Activated CD4-positive, alpha-beta T cell treated with anti-CD3 and anti-CD28 coated beads, Interleukin-2, amount 50 U/mL, for 16 hours (primary cell): ENCODE data around the gene MFAP2.

Source experiments
- DNase-seq: peaks from one replicate; pipeline ENCODE4 v3.0.0-alpha.2; 2020

MFAP2 gene, protein sequence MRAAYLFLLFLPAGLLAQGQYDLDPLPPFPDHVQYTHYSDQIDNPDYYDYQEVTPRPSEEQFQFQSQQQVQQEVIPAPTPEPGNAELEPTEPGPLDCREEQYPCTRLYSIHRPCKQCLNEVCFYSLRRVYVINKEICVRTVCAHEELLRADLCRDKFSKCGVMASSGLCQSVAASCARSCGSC

DNA sequence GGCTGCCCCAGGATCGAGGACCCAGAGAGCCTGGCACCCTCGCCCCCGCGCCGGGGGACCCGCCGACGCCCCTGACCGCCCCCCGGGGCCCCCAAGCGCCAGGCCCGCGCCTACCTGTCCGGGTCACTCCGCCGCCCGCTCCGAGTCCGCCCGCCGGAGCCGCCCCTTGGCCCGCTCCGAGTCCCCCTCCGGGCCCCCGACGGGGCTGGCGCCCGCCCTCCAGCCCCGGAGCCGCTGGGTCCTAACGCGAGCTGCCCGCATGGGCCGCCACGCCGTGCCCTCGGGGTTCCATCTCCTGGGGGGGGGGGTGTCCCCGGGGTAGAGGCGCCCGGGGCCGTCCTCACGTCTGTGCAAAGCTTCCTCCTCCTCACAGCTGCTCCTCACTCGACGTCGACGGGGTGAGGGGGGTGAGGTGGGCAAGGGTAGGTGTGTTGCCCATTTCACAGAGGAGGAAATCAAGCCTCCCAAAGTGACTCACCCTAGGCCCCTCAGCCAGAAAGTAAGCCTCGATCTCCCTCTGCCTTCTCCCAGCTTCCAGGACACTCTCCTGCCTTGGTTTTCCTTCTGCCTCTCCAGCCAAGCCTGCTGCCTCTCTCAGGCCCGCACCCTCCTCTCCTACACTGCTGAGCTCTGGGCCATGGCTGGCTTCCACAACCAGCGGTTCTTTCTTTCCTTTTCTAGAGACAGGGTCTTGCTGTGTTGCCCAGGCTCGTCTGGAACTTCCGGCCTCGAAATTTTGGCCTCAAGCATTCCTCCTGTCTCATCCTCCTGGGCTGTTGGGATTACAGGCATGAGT is at the start of gene MFAP2:
Gene MFAP2, minus strand, starts transcription at position 148 of the 796 bp plus-strand sequence. CDS start 2,347 bp downstream, outside the sequence.
- DNase-seq: no peak

DNA sequence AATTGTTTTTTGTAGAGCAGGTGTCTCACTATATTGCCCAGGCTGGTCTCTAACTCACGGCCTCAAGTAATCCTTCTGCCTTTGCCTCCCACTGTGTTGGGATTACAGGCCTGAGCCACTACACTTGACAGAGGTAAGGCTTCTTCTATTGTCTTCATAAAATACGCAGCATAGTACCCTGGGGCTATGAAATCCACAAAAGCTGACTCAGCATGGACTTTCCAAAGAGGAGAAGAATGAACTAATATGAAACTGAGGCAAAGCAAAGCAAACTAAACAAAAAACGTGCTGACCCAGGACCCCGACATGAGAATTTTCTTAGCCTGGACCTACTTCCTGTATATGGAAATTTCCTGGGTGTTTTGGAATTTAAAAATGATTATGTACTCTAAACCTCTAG is 49.8 kb upstream of the MFAP2 start:
- DNase-seq: no peak

DNA sequence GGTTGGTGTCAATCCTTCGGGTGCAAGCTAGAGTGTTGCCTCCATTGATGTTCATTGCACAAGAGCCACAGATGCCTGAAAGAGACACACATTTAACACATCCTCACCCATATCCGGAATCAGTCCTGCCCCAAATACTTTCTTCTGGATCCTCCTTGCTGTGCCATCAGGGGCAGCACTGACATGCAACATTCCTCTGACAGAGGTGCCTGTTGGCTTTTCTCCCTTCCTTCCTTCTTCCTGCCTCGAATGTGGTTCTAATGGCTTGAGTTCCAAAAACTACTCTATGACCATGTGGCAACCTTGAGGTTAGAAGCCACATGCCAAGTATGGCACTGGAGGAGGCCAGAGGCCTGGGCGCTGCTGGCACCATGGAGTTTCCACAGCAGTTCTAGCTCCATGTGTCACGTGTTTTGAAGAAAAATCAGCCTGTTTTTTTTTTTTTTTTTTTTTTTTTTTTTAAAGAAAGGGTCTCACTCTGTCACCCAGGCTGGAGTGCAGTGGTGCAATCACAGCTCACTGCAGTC is 48.3 kb upstream of the MFAP2 start:
- no peak for DNase-seq

DNA sequence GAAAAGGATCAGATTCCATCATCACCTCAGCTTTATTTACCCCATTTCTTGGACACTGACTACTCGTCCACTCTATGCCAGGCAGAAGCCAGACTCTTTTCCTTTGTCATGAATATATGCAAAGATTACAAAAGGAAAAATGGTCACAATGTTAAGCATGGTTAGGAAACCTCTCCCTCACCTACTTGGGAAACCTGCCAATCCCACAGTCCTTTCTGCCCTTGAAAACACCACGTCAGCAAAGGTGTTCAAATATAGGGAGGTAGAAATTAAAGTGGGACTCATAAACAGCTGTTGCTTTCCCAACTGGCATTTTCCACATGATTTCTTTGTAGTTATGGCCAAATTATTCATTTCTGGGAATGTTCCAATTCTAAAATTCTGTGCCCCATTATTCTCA is 47.5 kb upstream of the MFAP2 start:
- DNase-seq: no peak

DNA sequence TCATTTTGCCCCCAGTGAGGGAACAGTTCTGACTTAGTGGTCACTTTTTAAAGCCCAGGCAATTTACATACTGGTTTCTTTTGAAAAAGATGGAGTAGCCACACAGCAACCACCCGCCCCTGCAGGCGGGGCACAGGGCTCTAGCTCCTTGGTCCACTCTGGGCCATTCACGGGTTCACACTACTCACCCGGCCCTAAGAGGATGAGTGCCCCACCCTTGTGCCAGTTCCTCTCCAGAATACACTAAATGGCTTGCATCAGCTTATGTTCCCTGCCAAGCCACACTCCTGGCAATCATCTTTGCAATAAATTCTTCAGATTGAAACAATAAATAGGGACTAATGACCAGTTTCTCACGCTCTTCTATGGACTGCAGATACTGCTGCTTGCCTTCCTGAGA is 47.0 kb upstream of the MFAP2 start:
- DNase-seq: no peak

DNA sequence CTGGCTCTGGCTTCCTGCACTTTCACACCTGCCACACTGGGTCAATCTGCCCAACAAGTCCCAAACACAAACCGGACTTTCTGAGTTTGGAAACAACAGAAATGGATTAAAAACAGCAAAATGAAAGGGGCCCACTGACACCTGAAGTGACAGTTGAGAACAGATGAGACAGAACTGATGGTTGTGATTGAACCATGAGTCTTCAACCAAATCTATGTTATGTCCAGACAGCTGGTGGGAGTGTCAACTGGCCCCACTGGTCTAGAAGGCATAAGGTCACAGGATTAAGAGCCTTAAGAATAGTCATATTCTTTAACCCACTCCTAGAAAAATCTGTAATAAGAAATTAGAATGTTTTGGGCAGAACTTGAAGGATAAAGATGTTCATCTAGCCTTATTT is 44.3 kb upstream of the MFAP2 start:
- DNase-seq: no peak

DNA sequence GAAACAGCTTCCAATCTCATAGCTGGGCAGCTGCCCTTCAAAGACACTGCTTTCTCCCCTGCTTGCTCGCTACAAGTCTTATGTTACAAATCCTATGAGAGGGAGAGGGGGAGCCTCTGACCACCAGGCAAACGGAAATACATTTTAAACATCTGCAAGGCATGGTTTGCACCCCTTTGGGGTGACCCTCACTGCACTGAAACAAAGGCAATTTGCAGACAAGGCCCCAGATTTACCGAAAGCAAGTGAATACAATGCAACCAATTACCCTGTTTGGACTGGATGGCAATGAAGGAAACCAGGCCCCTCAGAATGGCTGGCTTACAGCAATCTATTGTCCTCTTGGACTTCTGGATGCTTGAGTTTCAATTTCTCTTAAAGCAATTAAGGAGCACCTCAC is 43.2 kb upstream of the MFAP2 start:
- DNase-seq: no peak

DNA sequence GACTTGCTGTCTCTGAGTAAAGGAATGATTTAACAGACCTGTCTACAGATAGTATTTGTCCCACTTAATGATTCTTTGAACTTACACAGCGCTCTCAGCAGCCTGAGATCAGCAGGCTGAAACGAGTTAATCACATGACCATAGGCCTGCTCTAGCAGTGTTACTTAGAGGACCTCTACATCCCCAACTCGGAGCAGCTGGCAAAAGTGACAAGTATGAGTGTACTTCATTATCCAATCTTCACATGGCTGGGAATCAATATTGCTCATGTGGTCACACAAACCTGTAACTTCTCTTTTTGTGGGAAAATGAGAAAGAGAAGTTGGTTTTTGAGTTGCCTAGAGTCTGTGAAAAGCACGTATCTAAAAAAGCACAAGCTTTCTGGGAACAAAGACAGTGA is 42.7 kb upstream of the MFAP2 start:
- DNase-seq: no peak

DNA sequence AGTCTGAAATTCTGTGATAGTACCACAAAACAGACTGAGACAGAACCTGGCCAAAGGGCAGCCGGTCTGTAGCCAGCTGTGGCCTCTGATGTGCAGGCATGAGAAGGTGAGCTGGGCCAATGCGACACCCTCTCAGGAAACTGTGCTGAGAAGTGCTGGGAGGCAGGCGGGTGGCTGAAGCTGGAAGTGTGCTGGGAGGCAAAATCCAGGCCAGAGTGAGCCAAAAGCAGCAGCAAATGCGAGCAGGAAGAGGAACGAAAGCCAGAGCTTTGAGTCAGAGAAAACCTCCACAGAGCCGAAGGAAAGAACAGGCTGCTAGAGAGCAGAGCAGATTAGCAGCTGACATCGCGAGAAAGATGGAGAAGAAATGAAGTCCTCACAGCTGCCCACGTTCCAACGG is 41.5 kb upstream of the MFAP2 start:
- no peak for DNase-seq

DNA sequence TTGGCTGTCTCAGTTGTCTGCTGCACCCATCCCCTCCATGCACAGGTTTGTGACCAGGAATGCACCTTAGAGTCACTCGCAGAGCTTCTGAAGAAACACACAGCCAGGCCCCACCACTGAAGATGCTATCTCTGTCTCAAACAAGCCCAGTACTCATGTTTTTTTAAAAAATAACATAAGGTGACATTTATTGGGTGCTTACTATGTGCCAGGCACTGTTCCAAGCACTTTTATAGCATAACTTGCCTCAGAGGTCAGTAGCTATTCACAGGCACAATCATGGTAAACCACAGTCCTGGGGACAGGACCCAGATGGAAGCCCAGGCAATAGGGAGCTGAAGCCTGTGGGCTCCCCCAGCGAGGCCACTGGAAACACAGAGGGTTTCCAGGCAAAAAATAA is 40.1 kb upstream of the MFAP2 start:
- DNase-seq: no peak

DNA sequence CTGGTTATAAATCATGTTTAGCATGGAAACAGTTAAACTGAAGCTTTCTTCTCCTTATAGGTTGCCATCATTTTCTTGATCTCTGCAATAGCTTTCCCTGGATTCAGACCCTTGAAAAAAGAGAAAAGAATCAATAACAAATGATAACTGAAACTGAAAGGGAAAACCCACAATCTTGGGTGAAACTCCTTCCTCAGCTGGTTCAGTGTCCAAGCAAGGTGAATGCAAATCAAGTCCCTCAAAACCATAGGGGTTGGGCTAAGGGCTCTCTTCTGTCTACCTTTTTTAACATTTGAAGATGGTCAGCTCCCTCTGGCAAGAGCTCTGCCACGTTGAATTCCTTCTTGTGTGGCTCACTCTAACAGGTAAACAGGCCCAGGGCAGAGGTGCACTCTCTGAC is 38.4 kb upstream of the MFAP2 start:
- DNase-seq: no peak

DNA sequence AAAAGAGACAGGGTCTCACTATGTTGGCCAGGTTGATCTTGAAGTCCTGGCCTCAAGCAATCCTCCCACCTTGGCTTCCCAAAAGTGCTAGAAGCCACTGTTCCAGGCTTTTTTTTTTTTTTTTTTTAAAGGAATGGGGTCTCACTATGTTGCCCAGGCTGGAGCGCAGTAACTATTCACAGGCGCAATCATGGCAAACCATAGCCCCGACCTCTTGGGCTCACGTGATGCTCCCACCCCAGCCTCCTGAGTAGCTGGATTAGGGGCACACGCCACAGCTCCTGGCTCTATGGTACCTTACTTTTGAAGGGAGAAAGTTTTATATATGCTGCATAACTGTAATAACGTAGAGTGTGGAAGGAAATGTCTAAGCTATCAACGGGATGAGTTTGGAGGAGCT is 37.0 kb upstream of the MFAP2 start:
- no peak for DNase-seq

DNA sequence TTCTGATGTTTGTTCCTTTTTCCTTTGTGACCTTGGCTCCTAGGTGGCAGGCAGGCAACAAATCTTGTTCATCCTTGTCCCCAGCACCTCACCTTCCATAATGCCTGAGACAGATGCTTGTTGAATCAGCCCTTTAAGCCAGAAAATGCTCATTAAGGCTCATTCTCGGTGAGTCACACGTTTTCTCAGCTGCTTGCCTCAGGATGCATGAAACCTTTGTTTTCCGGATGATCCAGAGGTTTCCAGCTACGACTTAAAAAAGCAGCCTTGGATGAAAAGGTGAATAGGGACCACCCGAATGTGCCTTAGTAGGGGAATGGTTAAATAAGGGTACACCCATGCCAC is 35.9 kb upstream of the MFAP2 start:
- no peak for DNase-seq

DNA sequence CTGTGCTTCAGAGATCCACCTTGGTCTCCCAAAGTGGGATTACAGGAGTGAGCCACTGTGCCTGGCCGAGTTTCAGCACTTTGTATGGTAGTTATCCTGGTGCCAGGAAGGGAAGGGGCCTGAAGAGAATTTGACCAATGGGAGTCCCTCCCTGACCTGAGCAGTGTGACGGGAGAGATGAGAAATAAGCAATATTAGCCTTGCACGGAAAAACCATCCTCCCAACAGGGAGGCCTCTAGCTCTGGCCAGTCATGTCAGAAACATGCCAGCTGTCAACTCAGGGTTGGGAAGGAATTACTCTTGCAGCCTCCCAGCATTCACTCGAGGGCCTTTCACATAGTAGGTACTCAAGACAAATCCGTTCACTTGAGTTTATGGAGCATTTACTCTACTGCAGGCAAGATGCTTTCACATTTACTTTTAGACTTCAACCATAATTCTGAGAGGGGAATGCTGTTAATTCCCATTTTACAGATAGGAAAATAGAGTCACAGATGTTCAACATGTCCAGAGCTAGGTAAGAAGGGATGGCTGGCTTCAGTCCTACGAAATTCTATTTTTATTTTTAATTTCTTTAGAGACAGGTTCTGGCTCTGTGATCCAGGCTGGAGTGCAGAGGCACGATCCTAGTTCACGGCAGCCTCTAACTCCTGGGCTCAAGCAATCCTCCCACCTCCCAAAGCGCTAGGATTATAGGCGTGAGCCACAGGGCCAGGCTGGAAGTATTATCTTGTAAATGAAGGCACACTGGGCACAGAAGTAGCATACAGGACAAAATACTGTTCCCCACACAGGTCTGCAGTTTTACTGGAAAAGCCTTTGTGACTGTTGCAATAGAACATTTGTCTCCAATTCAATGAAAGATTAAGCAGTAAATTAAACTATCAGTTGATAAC is 34.5 kb upstream of the MFAP2 start:
- DNase-seq: no peak

DNA sequence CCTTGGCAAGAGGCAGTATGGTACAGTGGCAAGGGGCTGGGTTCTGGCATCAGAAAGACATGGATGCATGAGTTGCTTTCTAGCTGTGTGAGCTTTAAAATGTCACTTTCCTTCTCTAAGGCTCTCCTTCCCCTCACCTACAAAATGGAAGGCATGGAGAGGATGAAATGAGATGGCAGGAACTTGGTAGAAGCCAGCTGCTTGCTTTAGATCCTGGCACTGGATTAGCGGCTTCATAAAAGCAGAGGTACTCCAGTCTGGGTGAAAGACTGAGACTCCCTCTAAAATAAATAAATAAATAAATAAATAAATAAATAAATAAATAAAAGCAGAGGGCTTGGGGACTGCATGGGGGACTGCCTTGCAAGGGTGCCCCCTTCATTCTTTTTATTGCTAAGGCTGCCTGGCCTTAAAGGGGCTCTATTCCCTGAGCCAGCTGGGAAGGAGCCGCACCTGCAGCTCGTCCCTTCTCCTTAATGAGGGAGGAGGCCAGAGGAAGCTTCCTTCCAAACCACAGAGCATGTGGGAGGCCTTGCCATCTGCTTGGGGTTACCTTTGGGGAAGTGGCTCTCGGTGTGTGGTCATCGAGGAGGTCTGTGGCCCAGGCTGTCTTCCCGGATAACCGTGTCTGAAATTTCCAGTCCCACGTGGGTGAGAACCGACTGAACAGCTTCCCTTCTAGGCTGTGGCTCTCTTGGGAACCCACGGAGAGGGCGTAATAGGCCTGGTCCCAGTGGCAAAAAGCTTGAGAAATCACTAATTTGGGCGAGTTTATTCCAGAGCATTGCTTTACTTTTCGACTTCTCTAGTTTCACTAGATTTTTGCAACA is 33.3 kb upstream of the MFAP2 start:
- DNase-seq: no peak

DNA sequence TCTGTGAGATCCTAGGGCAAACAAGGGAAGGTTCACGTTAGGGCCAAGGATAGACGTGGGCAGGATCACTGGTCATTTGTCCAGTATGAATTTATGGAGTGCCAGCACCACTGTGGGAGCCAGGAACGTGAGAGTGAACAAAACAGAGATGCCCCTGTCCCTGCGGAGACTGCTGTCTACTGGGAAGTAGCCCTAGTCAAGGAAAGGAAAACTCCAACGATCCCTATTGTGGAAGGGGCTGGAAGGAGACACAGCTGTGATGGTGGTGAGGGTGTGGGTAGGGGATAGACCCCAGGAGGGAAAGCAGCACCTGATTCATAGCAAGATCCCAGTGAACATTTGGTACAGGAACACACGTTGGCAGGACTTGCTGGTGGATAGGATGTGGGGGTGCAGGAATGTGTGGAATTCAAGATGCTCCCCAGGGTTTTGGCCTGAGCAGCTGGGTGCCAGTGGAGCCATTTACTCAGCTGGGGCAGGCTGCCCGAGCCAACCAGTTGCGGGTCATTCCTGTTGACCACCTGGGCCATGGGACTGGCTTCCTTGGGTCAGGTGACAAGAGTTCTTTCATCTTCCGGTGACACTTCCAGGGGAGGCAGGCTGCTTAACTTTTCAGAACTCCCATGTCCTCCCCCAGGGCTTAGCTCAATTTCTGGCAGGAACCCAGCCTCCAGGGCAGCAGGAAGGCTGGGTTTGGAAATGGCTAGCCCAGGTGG is 32.5 kb upstream of the MFAP2 start:
- DNase-seq: no peak

DNA sequence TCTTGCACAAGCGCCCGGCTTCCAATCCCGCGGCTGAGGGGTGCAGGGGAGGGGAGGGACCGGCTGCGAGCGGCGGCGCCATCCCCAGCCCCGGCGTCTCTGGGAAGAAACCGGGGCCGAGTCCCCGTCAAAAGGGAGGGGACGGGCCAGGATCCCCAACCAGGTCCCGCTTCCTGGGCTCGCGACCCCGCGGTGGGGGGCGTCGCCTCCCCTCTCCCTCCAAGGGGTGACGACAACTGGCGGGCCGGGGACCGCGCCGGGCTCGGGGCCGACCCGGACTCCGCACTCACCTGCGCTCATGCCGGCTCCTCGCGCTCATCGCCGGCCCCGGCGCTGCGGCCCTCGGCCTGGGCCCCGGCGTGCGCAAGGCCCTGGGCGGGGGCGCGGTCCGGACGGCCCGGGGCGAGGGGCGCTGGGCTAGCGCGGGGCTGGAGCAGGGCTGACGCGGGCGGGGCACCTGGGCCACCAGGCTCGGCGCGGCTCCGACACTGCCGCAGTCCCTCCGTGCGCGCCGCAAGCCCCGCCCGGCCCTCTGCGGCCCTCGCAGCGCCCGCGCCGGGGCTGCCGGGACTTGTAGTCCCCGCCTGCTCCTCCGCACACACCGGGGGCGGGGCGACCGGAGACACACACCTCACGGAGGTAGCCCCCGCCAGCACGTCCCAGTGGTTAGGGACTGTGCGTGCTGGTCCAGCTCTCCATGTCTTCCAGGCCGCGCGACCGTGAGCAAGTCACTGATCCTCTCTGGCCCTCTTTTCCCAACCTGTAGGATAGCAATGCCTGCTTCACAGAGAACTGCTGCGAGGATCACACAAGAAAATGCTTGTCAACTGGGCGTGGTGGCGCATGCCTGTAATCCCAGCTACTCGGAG is 31.3 kb upstream of the MFAP2 start, which contains the start of gene ATP13A2:
Gene ATP13A2, minus strand, starts transcription at position 490 of the 869 bp plus-strand sequence. Its CDS starts 190 bp downstream, at position 300.
- DNase-seq: peak; percentile 83

DNA sequence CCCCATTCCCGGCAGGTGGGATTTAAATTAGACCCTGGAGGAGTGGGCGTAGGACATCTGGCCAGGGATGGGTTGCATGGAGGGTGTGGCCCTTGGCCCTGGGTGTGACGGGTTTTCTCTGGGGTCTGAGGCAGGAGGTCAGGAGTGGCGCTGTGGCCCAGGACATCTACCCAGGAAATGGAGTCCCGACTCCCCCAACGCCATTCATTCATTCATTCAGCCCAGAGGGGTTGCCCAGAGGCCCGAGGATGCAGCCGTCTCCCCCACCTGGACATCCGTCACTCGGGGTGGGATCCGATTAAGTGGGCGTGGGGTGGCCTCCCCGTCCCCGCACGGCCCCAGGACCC is 30.6 kb upstream of the MFAP2 start:
- peak; percentile 5 for DNase-seq

DNA sequence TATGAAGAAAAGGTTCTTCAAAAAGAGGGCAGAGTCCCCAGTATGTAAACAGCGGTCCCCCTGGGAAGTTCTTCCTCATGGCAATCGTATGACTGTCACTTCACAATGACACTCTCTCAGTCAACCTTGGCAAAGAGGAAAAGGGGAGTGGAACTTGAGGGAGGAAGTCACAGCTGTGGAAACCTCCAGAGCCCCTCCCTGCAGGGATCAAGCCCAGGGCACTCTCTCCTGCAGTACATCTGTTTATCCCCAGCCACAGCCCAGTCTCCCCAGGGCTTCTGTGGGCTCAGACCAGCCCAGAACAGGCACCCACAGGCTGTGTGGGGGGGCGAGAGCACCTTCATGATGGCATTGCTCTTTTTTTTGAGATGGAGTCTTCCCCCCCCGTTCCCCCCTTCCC is 29.3 kb upstream of the MFAP2 start:
- no peak for DNase-seq

DNA sequence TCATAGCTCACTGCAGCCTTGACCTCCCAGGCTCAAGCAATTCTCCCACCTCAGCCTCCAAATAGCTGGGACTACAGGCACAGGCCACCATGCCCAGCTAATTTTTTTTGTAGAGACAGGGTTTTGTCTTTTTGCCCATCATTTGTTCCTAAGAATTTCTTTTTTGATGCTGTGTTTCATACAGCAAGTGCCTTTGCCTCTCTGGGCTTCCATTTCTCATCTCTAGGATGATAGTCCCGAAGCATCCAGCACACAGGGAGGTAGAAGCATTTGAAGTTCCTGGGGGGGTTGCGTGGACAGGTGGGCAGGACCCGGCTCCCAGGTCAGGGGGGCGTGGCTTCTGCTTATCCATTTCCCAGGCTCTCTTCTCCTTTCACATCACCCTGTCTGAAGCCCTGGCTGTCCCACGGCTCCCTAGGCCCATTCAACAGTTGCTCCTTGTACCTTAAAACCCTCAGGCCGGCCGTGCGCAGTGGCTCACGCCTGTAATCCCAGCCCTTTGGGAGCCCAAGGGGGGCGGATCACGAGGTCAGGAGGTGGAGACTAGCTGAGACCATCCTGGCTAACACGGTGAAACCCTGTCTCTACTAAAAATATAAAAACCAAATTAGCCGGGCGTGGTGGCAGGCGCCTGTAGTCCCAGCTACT is 27.9 kb upstream of the MFAP2 start:
- no peak for DNase-seq
